Suppressor macrophage treated with lipopolysaccharide for 1 hour (primary cell): ENCODE results near the gene COL4A3.
"Not testable (repeated sequence)": the region's sequence is repeated elsewhere in the genome, so short reads cannot be mapped to it uniquely, and the experiment has no call there.

Source experiments
- DNase-seq, 3 donors: peaks; one replicate each; pipeline ENCODE4 v3.0.0-alpha.2; 2020 to 2022

COL4A3 gene

GRCh38 chr2:227219312-227220105, 55.1 kb downstream of the COL4A3 start:
- no peak for DNase-seq

- no peak for DNase-seq
Measured at GRCh38 chr2:227221120-227221519, 56.7 kb downstream of the COL4A3 start.

GRCh38 chr2:227222292-227222691, 57.9 kb downstream of the COL4A3 start:
- no peak for DNase-seq

GRCh38 chr2:227225641-227226040, 61.2 kb downstream of the COL4A3 start:
- not testable (repeated sequence) for DNase-seq

- DNase-seq = no peak
Measured at GRCh38 chr2:227228061-227228667, 63.7 kb downstream of the COL4A3 start.

- no peak for DNase-seq
Measured at GRCh38 chr2:227230151-227230550, 65.7 kb downstream of the COL4A3 start.

- no peak for DNase-seq
Measured at GRCh38 chr2:227234429-227234828, 70.0 kb downstream of the COL4A3 start.

DNA sequence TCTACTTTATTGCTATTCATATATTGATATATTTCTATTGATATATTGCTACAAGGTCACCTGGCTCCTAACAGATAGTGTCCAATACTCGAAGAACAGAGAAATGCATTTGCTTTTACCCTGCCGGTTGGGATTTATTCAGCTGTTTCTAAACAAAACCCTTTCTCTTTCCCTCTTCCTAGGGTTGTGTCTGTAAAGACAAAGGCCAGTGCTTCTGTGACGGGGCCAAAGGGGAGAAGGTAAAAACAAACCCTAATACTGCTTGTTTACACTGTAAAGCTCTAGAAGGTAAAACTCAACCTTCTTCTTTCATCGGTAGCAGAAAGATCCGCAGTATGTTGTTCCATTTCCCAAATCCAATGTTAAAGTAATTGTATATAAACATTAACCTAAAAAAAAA, 73.4 kb downstream of the COL4A3 start:
- no peak for DNase-seq

DNA sequence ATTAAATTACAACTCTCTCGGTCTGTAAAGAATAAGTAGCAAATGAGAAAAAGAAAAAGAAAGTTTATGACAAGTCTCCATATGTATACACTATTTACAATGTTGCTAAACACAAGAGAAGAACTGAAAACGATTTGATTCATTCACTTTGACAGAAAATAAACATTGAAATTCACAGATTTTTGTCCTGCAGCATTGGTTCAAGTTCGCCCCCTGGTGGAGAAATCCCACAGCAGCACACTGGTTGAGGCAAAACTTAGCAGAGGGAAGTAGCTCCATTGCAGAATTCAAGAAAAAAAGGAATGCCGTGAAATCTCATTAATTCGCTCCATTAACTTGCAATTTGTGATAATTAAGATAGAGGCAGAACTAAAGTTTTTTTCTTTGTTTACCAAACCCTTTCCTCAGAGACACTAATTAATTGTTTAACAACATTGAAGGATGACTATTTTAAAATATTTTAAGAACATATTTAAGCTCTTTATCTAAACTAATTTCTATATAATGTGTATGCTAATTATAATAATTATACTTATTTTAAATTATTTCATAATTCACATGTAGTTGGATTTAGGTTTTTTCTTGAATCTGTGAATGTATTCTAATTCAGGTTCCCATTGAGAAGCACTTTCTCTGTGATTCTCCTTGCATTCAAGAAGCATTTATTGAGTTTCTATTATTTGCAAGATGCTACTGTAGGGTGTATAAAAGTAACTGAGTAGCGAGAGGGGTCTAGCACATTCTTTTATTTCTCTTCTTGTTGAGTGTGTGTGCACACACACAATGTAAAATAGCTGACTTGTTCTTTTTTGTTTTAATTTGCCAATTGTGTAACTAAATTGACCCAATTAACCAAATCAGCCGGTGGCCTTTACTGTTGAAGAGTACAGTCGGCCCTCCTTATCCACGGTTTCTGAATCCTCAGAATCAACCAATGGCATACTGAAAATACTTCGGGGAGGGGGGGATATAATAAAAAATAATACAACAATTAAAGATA, 74.1 kb downstream of the COL4A3 start:
- peak; percentile 74 to 77 (median 77) for DNase-seq

DNA sequence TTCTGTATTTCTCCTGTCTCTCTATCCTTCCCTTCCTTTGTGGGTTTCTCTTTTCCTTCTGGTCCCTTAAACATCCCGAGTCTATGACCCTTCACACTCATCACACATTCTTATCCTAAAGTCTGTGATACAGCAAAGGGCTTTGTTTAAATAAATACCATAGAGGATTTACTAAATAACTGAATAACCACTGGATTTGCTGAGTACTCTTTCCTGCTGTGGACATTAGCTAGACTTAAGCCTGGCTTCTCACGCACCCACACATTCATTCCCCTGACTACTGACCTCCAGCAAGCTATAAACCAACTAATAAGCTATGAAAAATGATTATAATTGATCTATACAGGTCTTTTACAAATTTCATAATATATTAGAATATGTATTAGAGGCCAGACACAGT, 76.6 kb downstream of the COL4A3 start:
- no peak for DNase-seq

DNA sequence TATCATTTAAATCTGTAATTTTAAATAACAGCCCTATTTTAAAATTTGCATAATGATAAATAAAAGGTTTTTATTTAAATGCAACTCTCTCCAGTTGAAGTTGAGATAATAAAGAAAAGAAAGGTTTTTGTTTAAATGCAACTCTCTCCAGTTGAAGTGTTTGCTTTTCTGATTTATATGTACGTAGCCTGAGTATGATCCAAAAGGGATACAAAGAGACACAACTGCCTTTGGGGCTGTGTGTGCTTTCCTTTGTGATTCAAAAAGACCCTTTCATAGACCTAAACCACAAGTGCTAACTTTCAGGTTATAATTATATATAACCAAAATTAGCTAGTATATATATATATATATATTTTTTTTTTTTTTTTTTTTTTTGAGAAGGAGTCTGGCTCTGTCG, 84.5 kb downstream of the COL4A3 start:
- no peak for DNase-seq

- no peak for DNase-seq
Measured at GRCh38 chr2:227252831-227253230, 88.4 kb downstream of the COL4A3 start.

GRCh38 chr2:227256605-227257004, 92.2 kb downstream of the COL4A3 start:
- no peak for DNase-seq

GRCh38 chr2:227257820-227258219, 93.4 kb downstream of the COL4A3 start:
- no peak for DNase-seq

DNA sequence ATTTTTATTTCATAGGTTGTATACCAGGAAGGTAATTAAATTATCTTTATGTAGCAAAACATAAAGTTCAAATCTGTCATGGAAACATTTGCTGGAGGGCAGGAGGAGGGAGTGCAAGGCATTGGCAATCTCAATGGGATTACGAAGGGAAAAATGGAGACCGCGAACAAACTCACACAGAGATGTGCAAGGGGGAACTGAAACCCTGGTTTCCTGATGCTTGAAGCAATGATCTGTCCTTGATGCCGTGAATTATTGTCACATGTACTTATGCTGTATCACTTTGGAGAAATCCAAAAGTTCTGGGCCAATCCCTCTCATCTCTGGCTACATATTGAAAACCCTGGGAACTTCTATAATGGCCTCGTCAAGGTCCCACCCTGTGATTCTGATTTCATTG, 95.6 kb downstream of the COL4A3 start:
- DNase-seq = no peak

DNA sequence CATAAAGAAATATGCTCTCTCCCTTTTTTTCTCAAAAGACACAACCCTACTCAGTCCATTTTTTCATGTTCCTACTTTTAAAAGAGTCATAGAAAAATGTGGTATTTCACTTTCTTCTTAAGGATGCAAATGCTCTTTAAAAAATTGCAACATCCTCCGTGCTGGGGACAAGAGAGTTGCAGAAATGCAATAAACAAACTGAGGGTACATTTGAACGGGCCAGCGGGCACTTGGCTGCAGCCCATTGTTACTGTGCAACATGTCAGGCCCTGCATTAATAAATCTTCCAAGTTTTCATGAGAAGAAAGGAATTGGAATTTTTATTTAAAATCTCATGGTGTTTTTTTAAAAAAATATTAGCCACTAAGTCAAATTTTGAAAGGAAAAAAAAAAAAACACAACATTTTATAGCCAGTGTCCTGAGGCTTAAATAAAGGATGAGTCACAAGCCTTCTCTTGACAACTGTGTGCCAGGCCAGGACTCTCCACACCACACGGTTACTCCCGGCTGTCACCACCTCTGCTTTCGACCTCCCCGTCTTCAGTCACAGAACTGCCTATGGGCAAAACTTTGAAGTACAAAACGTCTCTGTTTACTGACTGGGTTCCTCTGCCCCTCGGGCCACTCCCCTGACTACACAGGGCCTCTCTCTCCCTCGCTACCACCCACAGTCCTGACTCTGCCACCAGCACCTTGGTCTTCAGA, 103.1 kb downstream of the COL4A3 start:
- DNase-seq = no peak

GRCh38 chr2:227280895-227281294, 116.5 kb downstream of the COL4A3 start:
- DNase-seq = no peak

DNA sequence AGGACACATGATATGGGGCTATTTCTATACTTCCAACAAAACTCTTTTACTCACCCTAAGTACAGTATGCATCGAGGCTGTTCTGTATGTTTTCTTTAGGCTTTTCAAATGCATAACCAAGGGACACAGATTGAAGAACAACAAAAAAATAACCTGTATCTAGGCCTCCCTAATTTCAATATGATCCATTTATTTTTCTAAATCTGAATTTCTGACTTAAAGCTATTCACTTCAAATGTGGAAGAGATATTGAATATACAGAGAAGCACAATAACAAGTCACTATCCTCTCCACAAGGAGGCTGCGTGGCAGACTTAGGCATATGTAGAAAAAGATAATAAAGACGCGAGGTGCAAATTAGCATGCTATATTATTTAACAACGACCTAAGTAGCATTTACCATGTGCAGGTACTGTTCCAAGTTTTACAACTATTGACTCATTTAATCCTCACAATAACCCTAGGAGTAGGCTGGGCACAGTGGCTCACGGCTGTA, 121.4 kb downstream of the COL4A3 start:
- DNase-seq = no peak

GRCh38 chr2:227287771-227288170, 123.3 kb downstream of the COL4A3 start:
- no peak for DNase-seq

GRCh38 chr2:227292314-227292713, 127.9 kb downstream of the COL4A3 start:
- no peak for DNase-seq

DNA sequence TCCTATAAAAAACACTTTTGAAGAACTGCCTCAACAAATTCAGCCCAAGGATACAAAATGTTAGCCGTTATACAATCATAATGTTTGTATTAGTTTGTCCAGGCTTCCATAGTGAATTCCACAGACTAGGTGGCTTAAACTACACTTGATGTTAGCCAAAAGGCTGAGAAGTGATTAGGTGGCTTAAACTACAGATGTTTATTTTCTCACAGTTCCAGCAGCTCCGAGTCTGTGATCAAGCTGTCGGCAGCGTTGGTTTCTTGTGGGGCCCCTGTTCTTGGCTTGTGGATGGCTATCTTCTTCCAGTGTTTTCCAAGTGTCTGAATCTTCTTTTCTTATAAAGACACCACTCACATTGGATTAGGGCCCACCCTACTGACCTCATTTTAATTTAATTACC, 129.1 kb downstream of the COL4A3 start:
- no peak for DNase-seq

DNA sequence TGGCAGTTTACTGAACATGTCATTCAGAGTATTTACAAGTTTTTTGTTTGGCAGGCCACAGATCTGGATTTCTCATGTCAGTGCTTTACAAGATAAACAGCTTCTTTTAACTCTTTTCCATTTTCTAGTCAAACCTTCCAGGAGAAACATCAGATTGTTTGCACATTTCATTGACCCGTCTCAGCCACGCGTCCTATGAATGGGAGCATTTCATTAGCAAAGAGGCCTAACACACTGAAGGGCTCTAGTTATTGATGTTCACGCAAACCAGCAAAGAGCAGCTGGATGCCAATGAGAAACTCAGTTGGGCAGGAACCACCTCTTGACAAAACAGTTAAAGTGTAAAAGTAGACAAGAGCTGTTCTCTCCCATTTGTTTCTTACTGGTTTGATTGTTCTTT, 131.4 kb downstream of the COL4A3 start:
- DNase-seq = no peak
